ENCODE measurements around the gene TMEM80.

TMEM80 gene

DNA sequence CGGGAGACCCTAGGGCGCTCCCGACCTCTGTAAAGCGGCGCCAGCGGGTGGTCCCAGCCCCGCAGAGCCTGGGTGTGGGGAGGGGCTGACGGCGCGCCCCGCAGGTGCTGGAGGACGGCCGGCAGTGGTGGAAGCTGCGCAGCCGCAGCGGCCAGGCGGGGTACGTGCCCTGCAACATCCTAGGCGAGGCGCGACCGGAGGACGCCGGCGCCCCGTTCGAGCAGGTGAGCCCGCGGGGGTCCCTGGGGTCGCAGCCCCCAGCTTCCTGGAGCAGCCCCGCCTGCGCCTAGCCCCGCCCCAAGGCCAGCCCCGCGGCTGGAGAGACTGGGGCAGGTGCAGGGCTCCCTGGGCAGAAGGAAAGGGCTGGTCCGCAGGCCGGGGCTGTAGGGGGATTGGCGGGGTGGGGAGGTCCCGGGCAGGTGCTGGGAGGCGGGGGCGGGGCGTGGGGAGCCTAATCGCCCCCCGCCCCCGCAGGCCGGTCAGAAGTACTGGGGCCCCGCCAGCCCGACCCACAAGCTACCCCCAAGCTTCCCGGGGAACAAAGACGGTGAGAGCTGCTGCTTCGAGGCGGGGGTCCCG, 30.1 kb downstream of the TMEM80 start:
- ChIA-PET CTCF (no interaction called here), POLR2A (interaction anchor here (1.0 to 2.5 kb wide), 2 partner anchors 21 to 22 kb away, joined by 3 to 11 read pairs; partner anchors contain the start of gene TALDO1)
- TF ChIP-seq NFRKB (IDR thresholded peaks at IDR 0.05) (no peak), FOXK2 (IDR thresholded peaks at IDR 0.05) (no peak), FOXA1 (IDR thresholded peaks at IDR 0.05) (no peak), HDGF (IDR thresholded peaks at IDR 0.05; ENCODE audit: borderline replicate concordance) (no peak), BHLHE40 (IDR thresholded peaks at IDR 0.05; ENCODE audit: borderline replicate concordance) (no peak), CTBP1 (IDR thresholded peaks at IDR 0.05; ENCODE audit: borderline replicate concordance) (no peak), SP1 (IDR thresholded peaks at IDR 0.05) (no peak), FOXM1 (IDR thresholded peaks at IDR 0.05; ENCODE audit: borderline replicate concordance) (no peak), L3MBTL2 (conservative IDR thresholded peaks at IDR 0.05) (no peak), ELF4 (IDR thresholded peaks at IDR 0.05) (no peak), TARDBP (IDR thresholded peaks at IDR 0.05) (no peak), LEF1 (IDR thresholded peaks at IDR 0.05; ENCODE audit: borderline replicate concordance) (no peak), ARNT (IDR thresholded peaks at IDR 0.05) (no peak), ZNF384 (IDR thresholded peaks at IDR 0.05) (no peak), SUZ12 (IDR thresholded peaks at IDR 0.05) (no peak)
- no peak for DNase-seq (ENCODE audit: extremely low spot score)

DNA sequence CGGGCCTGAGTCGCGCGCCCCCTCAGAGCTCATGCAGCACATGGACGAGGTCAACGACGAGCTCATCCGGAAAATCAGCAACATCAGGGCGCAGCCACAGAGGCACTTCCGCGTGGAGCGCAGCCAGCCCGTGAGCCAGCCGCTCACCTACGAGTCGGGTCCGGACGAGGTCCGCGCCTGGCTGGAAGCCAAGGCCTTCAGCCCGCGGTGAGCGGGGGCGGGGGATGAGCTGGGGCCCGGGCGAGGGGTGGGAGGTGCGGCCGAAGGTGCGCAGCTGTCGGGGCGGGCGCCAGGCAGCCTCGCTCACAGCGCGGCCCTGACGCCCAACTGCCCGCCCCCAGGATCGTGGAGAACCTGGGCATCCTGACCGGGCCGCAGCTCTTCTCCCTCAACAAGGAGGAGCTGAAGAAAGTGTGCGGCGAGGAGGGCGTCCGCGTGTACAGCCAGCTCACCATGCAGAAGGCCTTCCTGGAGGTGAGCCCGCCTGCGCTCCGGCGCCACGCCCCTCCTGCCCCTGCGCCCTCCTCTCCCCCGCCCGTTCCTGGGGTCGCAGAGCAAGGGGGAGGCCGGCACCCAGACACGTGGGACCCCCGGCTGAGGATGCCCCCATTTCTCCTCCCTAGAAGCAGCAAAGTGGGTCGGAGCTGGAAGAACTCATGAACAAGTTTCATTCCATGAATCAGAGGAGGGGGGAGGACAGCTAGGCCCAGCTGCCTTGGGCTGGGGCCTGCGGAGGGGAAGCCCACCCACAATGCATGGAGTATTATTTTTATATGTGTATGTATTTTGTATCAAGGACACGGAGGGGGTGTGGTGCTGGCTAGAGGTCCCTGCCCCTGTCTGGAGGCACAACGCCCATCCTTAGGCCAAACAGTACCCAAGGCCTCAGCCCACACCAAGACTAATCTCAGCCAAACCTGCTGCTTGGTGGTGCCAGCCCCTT, 30.9 kb downstream of the TMEM80 start:
- ChIA-PET CTCF (interaction anchor here (0.6 to 2.1 kb wide), 5 partner anchors 22 to 65 kb away, joined by 3 to 8 read pairs (median 5); partner anchors contain the start of gene TMEM80), POLR2A (interaction anchor here (1.0 to 2.5 kb wide), 2 partner anchors 20 to 23 kb away, joined by 3 to 11 read pairs; partner anchors contain the start of gene TALDO1)
- DNase-seq (ENCODE audit: extremely low spot score) = no peak
- no peak for TF ChIP-seq CTBP1 (IDR thresholded peaks at IDR 0.05; ENCODE audit: borderline replicate concordance)
- TF ChIP-seq ZNF384 (IDR thresholded peaks at IDR 0.05) = no peak
- TF ChIP-seq HDGF (IDR thresholded peaks at IDR 0.05; ENCODE audit: borderline replicate concordance) = no peak
- no peak for TF ChIP-seq FOXK2 (IDR thresholded peaks at IDR 0.05)
- TF ChIP-seq FOXM1 (IDR thresholded peaks at IDR 0.05; ENCODE audit: borderline replicate concordance) = no peak
- TF ChIP-seq L3MBTL2 (conservative IDR thresholded peaks at IDR 0.05) = no peak
- TF ChIP-seq ARNT (IDR thresholded peaks at IDR 0.05) = no peak
- TF ChIP-seq NFRKB (IDR thresholded peaks at IDR 0.05) = no peak
- TF ChIP-seq FOXA1 (IDR thresholded peaks at IDR 0.05) = no peak
- TF ChIP-seq, protein P1, sequence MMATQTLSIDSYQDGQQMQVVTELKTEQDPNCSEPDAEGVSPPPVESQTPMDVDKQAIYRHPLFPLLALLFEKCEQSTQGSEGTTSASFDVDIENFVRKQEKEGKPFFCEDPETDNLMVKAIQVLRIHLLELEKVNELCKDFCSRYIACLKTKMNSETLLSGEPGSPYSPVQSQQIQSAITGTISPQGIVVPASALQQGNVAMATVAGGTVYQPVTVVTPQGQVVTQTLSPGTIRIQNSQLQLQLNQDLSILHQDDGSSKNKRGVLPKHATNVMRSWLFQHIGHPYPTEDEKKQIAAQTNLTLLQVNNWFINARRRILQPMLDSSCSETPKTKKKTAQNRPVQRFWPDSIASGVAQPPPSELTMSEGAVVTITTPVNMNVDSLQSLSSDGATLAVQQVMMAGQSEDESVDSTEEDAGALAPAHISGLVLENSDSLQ (IDR thresholded peaks at IDR 0.05) = no peak
- no peak for TF ChIP-seq BHLHE40 (IDR thresholded peaks at IDR 0.05; ENCODE audit: borderline replicate concordance)
- TF ChIP-seq SP1 (IDR thresholded peaks at IDR 0.05) = no peak
- no peak for TF ChIP-seq ELF4 (IDR thresholded peaks at IDR 0.05)
- TF ChIP-seq SUZ12 (IDR thresholded peaks at IDR 0.05) = no peak
- no peak for TF ChIP-seq LEF1 (IDR thresholded peaks at IDR 0.05; ENCODE audit: borderline replicate concordance)
- no peak for TF ChIP-seq TARDBP (IDR thresholded peaks at IDR 0.05)

DNA sequence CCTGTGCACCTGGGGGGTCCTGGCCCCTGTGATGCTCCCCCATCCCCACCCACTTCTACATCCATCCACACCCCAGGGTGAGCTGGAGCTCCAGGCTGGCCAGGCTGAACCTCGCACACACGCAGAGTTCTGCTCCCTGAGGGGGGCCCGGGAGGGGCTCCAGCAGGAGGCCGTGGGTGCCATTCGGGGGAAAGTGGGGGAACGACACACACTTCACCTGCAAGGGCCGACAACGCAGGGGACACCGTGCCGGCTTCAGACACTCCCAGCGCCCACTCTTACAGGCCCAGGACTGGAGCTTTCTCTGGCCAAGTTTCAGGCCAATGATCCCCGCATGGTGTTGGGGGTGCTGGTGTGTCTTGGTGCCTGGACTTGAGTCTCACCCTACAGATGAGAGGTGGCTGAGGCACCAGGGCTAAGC, 31.7 kb downstream of the TMEM80 start:
- ChIA-PET CTCF (interaction anchor here (0.6 to 2.1 kb wide), 7 partner anchors 11 to 65 kb away, joined by 3 to 8 read pairs (median 5); partner anchors contain the start of gene TMEM80), POLR2A (interaction anchor here (2.5 kb wide), 1 partner anchor 20 kb away, joined by 11 read pairs; the partner anchor contains the start of gene TALDO1)
- TF ChIP-seq ZNF384 (IDR thresholded peaks at IDR 0.05) = no peak
- DNase-seq (ENCODE audit: extremely low spot score) = no peak

DNA sequence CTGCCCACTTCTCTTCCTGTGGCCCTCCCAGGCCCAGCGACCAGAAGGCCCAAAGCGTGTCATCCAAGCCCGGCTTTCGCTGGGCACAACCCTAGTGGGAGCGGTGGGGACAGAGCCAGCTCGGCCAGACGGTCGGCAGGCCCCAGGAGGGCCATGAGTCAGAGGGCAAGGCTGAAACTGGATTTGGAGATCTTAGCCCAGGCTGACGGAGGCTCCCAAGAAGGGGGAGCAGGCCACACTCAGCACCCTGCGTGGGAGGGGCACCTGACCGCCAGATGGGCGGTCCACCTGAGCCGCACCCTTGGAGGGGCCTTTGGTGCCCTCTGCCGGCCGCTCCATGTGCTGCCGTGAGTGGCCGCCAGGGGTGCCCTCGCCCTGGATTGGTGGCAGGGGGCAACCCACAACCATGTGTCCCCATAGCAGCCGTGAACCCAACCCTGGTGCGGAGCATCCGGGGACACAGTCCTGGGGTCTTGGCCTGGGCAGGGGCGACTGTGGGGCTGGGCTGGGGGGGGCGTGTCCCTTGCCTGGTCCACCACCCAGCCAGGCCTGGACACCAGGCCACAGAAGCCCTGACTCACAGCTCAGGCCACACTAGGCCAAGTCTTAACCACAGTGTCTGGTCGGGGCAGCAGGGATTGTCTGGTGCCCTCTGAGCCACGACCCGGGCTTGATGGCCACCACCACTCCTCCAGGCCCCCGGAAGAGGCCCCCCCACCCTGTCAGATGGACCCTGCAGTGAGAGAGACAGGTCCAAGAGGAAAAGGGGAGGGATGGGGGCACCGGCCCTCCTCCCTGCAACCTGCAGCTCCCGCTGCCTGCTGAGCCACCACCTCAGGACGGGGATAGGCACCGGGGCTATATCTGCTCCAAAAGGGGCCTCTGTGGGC, 32.5 kb downstream of the TMEM80 start:
- POLR2A ChIA-PET = interaction anchor here (0.6 to 2.5 kb wide), 3 partner anchors 19 to 32 kb away, joined by 3 to 11 read pairs (median 3); partner anchors contain the start of genes TALDO1 and TMEM80
- DNase-seq (ENCODE audit: extremely low spot score) = peak; percentile 87
- TF ChIP-seq HDGF (IDR thresholded peaks at IDR 0.05; ENCODE audit: borderline replicate concordance) = no peak
- no peak for TF ChIP-seq FOXK2 (IDR thresholded peaks at IDR 0.05)
- no peak for TF ChIP-seq NFRKB (IDR thresholded peaks at IDR 0.05)
- peak; percentile 20; the same call in 1 of the 2 replicates for TF ChIP-seq ARNT (IDR thresholded peaks at IDR 0.05)
- TF ChIP-seq FOXM1 (IDR thresholded peaks at IDR 0.05; ENCODE audit: borderline replicate concordance) = no peak
- TF ChIP-seq LEF1 (IDR thresholded peaks at IDR 0.05; ENCODE audit: borderline replicate concordance) = no peak
- CTCF ChIA-PET = interaction anchor here (0.6 to 2.1 kb wide), 8 partner anchors 12 to 174 kb away, joined by 3 to 8 read pairs (median 4); partner anchors contain the start of gene TMEM80

DNA sequence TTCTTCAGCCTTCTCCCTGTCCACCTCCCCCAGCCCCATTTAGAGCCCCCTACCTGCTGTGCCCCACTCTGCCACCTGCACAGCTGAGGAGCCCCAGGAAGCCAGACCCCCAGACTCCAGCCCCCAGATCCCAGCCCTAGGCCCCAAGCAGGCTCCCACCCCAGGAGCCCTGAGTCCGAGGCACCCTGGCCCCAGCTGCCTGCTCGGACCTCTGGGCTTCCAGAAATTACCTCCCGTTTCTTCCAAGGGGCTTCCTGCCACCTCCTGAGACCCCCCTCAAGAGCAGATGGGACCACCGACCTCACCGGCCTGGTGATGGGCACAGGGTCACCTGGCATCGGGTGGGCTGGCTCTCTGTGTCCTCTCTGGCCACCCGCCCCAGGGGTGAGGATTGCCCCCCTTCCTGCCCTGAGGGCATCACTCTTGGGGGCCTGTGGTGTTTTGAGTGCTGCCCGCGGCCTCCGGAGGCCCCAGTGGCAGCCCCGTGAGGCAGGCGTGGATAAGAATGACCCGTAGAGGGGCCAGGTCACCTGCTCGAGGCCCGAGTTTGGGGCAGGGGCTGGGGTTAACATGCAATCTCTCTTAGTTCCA, 33.4 kb downstream of the TMEM80 start:
- TF ChIP-seq SP1 (IDR thresholded peaks at IDR 0.05) (no peak), LEF1 (IDR thresholded peaks at IDR 0.05; ENCODE audit: borderline replicate concordance) (no peak), ZNF384 (IDR thresholded peaks at IDR 0.05) (no peak), ELF4 (IDR thresholded peaks at IDR 0.05) (no peak), ARNT (IDR thresholded peaks at IDR 0.05) (no peak), CTBP1 (IDR thresholded peaks at IDR 0.05; ENCODE audit: borderline replicate concordance) (no peak), FOXA1 (IDR thresholded peaks at IDR 0.05) (no peak), TARDBP (IDR thresholded peaks at IDR 0.05) (no peak), SUZ12 (IDR thresholded peaks at IDR 0.05) (no peak), NFRKB (IDR thresholded peaks at IDR 0.05) (no peak), HDGF (IDR thresholded peaks at IDR 0.05; ENCODE audit: borderline replicate concordance) (no peak), FOXK2 (IDR thresholded peaks at IDR 0.05) (no peak), FOXM1 (IDR thresholded peaks at IDR 0.05; ENCODE audit: borderline replicate concordance) (no peak), L3MBTL2 (conservative IDR thresholded peaks at IDR 0.05) (no peak), BHLHE40 (IDR thresholded peaks at IDR 0.05; ENCODE audit: borderline replicate concordance) (no peak)
- TF ChIP-seq, protein P1 (IDR thresholded peaks at IDR 0.05) = no peak
- ChIA-PET CTCF (interaction anchor here (0.8 to 1.9 kb wide), 4 partner anchors 15 to 175 kb away, joined by 3 to 8 read pairs (median 4); no protein-coding TSS in a partner anchor), POLR2A (interaction anchor here (0.6 to 1.0 kb wide), 2 partner anchors 18 to 33 kb away, joined by 3 read pairs; partner anchors contain the start of genes TALDO1 and TMEM80)
- DNase-seq (ENCODE audit: extremely low spot score) = no peak
